GM19397 (cell line): Measurements from ENCODE around the gene QRICH1.

Source experiments
- ATAC-seq: cut with Tn5 transposase; IDR thresholded peaks from one replicate; pipeline ENCODE4 v1.9.1; 2021; ENCODE audit warnings: mild to moderate bottlenecking, moderate library complexity; ENCODE audit not compliant: unreplicated experiment

The QRICH1 gene

GRCh38 chr3:49120096-49120437 lies 26.2 kb upstream of the QRICH1 start:
- no peak for ATAC-seq

- no peak for ATAC-seq
These were observed 25.6 kb upstream of the QRICH1 start for GRCh38 chr3:49119439-49119838.

- ATAC-seq = no peak
These were observed 25.2 kb upstream of the QRICH1 start for GRCh38 chr3:49119036-49119435.

GRCh38 chr3:49112262-49112661 lies 18.4 kb upstream of the QRICH1 start:
- ATAC-seq = no peak

GRCh38 chr3:49111347-49111746 lies 17.5 kb upstream of the QRICH1 start:
- ATAC-seq = no peak

- no peak for ATAC-seq
These were observed 16.9 kb upstream of the QRICH1 start for GRCh38 chr3:49110780-49111179.

GRCh38 chr3:49108346-49108745 lies 14.5 kb upstream of the QRICH1 start:
- no peak for ATAC-seq

GRCh38 chr3:49104427-49105291 lies 10.8 kb upstream of the QRICH1 start, which contains the start of gene QARS1:
TSS of gene QARS1 (minus strand) at chr3:49104757. CDS start at chr3:49104733, 24 bp downstream.
- peak; percentile 83 for ATAC-seq

- no peak for ATAC-seq
These were observed 10.2 kb upstream of the QRICH1 start for GRCh38 chr3:49104052-49104426.

- no peak for ATAC-seq
These were observed 6.3 kb upstream of the QRICH1 start for GRCh38 chr3:49100046-49100615.

- no peak for ATAC-seq
These were observed 5.2 kb upstream of the QRICH1 start for GRCh38 chr3:49098910-49099630.

GRCh38 chr3:49098429-49098828 lies 4.6 kb upstream of the QRICH1 start:
- ATAC-seq = no peak

GRCh38 chr3:49092938-49093852 lies 676 bp downstream of the QRICH1 start:
- ATAC-seq = peak; percentile 53

- ATAC-seq = no peak
These were observed 12.4 kb downstream of the QRICH1 start for GRCh38 chr3:49081429-49081828.

- ATAC-seq = no peak
These were observed 14.6 kb downstream of the QRICH1 start for GRCh38 chr3:49079270-49079669.

GRCh38 chr3:49076646-49077045 lies 17.2 kb downstream of the QRICH1 start:
- no peak for ATAC-seq

- no peak for ATAC-seq
These were observed 17.8 kb downstream of the QRICH1 start for GRCh38 chr3:49076116-49076515.

- no peak for ATAC-seq
These were observed 35.9 kb downstream of the QRICH1 start for GRCh38 chr3:49058011-49058410.

- no peak for ATAC-seq
These were observed 36.6 kb downstream of the QRICH1 start for GRCh38 chr3:49057268-49057667.

GRCh38 chr3:49054344-49054862 lies 39.5 kb downstream of the QRICH1 start:
- ATAC-seq = no peak

GRCh38 chr3:49053543-49053942 lies 40.3 kb downstream of the QRICH1 start:
- ATAC-seq = no peak
